Measurements from ENCODE around the gene GBX1.

Gene GBX1

DNA sequence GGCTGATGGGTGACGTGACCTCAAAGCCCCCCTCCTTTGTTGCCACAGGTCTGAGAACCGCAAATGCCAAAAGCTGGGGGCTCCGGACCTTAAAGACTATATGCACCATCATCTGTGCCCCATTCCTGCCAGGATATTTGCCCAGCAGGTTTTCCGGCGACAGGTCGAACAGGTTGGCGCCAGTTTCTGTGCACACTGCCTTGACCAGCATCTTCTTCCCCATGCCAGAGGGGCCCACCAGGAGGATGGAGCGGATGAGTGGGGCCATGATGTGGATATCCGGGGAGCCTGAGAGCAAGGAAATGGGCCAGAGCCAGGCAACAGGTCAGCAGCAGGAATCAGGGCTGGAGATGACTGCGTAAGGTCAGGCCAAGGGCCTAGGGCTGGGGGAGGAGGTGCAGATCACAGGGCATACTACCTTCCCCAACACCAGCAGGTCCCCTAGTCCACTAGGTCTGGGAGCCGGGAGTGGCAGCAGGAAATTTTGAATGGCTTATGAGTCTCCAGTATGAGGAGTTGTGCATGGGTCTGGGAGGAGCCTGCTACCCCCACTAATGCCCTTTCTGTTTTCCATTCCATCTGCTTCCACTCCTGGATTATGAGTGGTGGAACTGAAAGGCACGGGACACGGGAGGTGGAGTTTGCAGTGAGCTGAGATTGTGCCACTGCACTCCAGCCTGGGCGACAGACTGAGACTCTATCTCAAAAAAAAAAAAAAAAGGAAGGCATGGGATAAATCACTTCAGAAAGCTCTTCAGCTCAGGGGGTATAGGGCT lies 25.9 kb upstream of the GBX1 start:
- DNase-seq = no peak

DNA sequence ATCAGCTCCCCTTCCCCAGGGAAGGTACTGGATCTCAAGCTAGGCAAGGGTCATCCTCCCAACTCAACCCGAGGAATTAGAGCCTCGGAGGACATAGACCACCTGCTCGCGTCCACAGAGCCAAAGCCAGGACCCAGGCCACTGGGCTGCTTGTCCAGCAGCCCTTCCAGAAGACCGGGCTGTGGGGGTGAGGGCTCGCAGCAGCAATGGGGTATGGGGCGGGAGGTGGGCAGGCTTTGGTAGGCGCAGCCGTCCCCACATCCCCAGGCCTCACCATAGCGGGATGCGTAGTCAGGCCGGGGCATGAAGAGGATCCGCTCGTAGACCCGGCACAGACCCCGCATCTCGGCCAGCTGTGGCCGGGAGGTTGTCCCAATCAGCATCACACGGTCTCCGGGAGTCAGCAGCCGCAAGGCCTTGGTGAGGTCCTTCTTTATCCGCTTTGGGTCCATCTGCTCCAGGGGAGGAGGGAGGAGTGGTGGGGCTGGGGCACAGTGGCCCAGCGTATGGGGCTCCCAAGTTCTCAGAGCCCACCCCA lies 24.6 kb upstream of the GBX1 start:
- no peak for DNase-seq

DNA sequence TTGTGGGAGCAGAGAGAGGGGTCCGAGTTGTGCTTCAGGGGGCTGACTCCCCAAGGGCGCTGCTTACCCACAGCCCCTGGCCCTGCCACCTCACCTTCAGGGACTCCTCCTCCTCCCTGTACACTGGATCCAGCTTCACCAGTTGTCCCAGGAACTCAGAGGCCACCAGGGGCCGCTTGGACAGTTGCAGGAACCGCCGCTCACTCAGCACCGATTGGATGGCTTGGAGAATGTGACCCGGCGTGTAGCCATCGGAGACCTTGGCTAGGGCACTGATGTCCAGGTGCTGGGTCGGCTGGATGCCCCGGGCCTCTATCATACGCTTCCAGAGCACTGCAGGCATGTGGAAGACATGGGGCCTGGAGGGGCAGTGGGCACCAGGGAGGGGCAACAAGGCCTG lies 24.1 kb upstream of the GBX1 start:
- DNase-seq = no peak

DNA sequence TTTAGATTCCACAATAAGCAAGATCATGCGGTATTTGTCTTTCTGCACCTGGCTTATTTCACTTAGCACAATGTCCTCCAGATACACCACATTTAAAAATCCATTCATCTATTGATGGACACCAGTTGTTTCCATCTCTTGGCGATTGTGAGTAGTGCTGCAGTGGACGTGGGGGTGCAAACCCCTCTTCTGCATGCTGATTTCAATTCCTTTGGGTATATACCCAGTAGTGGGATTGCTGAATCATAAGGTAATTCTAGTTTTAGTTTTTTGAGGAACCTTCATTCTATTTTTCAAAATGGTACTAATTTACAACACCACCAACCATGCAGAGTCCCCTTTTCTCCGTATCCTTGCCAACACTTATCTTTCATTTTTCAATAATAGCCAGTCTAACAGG lies 21.5 kb upstream of the GBX1 start:
- no peak for DNase-seq

DNA sequence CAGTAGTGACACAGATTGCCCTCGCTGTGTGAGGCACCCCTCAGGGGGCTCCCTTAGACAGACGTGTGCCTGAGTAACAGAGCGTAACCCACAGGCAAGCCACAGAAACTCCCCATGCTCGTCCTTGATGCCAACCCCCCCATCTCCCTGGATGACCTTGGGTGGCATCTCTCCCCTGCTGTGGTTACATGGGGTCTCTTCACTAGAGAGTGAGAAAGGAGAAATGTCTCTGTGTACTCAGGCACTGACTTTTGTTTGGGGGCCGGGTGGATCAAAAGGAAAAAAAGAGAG lies 20.7 kb upstream of the GBX1 start:
- DNase-seq = no peak

DNA sequence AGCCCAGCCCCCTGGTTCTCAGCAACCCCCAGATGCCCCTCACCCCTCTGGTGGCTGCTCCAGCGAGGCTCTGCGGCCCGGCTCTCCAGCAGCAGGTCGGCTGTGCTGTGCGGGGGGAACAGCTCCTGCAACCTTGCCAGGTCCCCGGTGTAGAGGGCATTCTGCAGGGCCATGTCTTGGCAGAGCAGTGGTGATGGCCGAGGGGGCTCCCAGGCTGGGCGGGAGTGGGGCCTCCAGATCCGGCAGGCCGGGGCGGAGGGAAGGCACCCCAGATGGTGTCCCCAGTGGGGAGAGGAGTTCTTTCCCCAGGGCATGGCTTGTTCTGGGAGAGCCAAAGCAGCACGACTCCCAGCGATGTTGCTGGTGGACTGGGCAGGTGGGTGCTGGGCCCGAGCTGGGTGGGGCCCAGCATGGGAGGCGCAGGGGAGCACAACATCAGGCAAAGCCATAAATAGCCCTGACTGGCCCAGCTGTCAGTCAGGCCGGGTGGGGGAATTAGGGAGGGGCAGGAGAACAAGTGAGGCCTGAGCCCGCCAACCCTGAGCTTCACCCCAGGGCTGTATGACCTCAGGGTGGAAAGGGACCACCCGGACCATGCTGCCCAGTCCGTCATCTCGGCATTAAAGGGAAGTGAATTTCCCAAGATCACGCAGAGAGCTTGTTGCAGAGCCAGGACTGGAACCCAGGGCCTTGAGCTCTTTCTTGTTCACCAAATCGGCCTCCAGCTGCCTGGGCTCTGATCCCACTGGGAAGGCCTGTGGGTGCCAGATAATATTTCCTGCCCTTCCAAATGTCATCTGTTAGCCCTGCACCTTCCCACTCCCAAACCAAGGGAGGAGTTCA lies 20.1 kb upstream of the GBX1 start:
- no peak for DNase-seq

DNA sequence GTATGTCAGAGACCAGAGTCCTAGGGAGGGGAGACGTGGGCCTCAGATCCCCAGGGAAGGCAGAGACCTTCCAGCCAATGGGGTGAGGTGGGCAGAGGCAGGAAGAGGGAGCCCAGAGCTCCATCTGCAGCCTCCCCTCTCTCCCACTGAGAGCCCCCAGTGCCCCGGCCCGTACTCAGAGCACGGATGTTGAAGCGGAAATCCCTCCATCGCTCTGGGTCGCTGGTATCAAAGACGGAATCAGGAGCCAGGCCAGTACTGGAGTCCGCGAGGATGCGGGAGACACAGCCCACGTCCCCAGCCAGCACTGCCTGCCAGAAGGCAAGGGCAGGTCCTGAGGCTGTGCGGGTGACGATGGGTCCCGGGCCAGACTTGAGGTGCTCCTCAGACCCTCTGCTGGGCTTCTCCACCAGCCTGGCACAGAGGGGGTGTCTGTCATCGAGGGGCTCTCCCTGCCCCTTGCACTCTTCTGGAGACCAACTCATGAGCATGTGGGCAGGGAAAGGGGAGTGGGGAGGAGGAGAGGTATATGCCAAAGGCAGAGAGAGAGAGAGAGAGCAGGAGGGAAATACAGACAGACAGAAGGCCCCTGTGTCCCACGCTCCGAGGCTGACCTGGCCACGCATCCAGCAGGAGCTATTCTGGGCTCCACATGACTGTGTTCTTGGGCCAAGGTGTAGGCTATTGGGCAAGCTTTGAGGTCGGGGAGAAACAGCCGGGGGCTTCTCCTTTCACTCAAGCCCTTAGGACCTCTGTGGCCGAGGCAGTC lies 19.3 kb upstream of the GBX1 start, which contains the start of gene ASB10:
Gene ASB10, minus strand, starts transcription at position 611 of the 769 bp plus-strand sequence. Its CDS starts 120 bp downstream, at position 491.
- no peak for DNase-seq

DNA sequence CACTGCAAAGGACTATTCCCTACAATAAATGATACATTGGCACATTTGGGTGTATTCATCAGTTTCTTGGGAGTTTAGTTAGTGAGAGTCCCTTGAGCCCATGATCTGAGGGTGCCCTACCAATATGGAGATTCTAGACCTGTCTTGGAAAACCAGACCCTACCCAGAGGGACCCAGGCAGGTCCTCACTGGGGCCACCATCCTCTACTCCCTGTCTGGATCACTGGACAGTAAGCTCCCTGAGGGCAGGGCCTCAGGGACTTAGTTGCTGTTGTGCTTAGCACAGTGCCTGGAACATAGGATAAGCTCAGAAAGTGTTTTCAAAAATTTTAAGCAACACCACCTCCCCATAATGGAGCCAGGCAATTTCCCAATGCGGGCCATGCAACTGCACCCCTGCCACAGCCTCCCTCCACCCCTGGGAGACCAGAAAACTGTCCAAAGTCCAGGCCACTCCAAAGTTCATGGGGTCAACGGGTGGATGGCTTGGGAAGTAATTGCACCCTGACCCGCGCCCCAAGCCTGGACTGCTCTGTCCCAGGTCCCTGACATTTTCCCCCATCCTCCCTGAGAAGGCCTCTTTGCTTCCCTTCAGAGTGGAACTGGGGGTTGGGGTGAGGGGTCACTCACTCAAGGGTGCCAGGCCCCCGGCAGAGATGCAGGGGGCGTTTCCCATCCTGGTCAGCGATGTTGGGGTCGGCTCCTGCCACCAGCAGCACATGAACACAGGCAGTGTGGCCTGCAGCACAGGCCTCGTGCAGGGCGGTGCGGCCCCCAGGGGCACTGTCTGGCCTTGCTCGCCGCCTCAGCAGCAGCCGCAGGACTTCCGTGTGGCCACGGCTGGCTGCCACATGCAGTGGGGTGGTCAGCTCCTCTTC lies 18.5 kb upstream of the GBX1 start:
- no peak for DNase-seq

DNA sequence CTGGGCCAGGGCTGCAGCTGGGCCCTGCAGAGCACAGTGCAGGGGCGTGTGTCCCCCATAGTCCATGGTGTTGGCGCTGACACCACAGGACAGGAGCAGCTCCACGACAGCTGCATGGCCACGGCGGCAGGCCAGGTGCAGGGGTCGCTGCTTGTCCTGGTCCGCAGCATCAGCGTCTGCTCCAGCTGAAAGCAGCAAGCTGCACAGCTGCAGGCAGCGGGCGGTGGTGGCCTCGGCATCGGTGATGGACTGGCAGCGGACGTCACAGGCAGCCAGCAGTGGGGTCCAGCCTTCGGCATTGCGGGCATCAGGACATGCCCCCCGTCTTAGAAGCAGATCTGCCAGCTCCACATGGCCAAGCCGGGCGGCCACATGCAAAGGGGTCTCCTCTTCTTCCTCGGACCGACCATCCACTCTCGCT lies 13.5 kb upstream of the GBX1 start:
- no peak for DNase-seq

DNA sequence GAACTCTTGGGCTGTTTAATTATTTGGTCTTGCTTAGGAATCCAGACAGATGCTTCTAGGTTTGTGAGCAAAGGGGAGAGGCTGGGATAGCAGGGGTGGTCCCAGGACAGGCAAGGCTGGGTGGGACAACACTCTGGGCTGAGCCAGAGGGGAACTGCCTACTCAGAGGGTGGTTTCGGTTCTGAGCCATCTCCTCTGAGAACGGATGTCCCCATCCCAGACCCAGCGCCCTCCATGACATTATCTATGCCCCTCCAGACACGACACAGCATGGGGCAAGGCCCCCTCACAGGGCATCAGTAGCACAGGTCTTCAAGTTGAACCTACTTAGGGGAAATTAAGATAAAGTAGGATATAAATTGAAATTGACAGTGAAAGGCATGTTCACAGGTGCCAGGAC lies 12.5 kb upstream of the GBX1 start:
- DNase-seq = no peak

DNA sequence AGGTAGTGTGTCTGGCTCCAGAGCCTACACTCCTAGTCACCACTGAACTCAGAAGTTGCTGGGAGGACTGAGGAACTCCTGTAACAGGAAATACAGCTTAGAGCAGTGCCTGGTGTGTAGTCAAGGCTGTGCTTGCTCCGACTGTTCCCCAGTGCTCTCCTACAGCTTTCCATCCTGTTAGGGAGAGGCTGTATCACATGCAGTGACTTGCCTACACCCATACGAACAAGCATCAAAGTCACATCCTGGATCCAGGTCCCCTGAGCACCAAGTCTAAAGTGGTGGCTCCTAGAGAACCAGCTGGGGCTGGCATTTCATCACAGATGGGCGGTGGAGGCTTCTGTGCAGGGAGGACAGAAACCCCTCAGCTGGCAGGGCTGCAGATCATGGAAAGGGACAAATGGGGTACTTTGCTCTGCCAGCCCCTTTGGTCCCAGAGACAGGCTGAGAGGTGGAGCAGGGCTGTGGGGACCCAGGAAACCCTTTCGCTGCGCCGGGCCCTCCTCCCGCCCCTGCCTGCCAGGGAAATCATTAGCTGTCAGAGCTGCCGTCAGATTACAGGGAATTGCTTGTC lies 11.9 kb upstream of the GBX1 start:
- no peak for DNase-seq

DNA sequence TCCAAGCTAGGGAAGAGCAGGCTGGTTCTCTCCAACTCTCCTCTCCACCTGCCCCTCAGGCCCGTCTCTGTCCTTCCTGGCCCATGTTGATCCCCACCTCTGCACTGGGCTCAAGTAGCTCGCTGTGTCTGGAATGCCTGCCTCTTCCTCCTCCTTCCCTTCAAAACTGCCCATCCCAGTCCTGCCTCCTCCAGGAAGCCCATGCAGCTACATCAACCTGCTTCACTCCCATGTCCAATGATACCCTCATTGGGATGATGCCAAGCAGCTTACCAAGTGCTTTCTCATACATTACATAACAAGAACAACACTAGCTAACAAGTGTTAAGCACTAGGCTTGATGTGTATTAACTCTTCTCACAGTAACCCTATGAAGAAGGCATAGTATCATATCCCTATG lies 11.3 kb upstream of the GBX1 start:
- no peak for DNase-seq

DNA sequence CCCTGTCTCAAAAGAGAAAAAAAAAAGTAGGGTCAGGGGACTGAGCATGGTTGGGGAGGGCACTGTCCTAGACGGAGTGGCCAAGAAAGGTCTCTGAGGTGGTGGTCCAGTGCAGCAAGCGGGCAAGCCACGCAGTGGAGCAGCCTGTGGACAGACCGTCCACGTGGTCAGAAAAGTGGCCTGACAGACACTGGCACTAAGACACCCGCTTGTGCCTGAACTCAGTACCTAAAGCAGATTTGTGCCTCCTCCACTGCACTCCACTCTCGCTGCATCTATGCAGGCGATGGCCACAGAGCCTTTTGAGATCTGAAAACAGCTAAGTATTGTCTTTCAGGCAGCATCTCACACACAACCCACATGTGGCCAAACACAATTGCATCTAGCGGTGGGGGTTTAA lies 10.7 kb upstream of the GBX1 start:
- no peak for DNase-seq

DNA sequence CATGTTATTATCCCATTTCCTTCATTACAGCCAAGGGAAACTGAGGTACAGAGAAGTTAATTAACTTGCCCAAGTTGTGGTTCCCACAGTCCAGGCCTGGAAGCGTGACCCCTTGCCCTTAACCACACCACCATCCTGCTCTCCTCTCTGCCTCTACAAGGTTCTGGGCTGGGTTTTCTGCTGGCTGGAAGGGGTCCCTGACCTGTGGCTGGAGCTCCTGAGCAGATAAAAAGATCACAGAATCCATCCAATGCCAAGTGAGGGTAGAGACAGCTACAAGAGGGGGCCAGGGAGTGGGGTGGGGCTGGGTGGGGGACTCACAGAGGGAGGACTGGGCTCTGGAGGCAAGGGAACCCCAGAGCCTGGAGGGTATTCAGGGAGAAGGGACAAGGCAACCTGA lies 9.8 kb upstream of the GBX1 start:
- no peak for DNase-seq

DNA sequence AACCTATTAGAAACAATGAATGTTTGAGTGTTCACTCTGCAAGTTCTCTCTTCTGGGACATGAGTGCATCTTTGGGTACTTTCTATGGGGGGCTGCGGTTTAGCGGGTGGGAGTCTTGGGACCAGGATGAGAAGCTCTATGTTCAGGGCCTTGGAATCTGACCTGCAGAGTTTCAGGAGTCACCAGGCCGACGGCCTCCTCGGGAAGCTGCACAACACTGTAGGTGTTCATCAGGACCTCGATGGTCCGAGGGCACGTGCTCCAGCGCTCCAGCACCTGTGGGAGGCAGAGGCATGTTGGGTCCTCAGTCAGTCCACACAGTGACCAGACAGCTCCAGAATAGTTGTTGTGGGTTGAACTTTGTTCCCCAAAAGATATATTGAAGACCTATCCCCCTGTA lies 8.9 kb upstream of the GBX1 start:
- no peak for DNase-seq

DNA sequence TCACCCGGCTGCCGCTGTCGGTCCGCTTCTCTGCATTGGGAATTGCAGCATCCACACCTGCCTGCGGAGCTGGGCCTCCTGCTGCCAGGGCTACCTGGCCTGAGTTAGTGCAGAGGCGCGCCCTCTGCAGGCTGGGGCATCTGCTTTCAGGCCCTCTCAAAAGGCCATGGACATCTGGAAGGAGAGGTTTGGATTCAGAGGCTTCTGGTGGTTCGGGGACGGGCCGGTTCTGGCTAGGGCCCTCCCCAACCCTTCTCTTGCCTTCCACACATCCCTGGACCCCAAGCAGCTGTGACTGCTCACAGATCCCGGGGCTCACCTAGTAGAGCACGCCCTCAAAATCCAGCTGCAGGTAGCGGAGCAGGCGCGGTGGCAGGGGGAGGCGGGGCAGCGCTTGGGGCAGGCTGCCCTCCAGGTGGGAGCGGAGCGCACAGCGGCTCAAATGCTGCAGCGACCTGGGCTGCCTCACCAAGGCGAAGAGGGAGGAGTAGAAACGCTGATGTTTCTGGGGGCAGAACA lies 8.4 kb upstream of the GBX1 start:
- DNase-seq = no peak

DNA sequence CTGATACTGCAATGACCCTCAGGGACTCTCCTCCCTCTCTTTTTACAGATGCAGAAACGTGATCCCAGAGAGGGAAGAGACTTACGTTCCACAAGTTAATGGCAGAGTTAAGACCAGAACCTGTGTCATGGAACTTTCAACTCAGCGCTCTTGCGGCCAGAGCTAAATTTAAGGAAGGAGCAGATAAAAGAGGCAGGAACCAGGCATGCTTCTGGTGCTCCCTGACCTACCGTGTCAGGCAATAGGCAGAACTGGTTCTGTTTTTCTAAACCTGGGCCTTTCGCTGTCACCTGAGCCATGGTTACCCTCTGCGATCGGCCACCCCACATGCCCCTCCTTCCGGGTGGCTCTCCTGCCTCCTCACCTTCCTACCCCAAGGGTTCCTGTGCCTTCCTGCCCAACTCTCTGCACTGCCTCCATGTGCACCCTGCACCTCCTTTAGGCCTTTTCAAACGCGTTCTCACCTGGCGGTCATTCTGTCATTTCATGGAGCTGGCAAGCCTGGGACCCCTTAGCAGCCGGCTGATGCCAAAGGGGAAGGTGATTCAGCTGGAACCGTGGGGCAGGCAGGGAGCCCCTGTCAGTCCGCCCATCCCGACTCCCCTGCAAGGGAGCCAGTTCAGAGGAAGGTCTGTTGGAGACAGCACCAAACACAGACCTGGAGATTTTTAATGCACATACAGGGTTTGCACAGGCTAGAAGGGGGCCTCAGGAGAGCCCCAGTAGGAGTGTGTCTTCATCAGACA lies 7.7 kb upstream of the GBX1 start:
- no peak for DNase-seq

DNA sequence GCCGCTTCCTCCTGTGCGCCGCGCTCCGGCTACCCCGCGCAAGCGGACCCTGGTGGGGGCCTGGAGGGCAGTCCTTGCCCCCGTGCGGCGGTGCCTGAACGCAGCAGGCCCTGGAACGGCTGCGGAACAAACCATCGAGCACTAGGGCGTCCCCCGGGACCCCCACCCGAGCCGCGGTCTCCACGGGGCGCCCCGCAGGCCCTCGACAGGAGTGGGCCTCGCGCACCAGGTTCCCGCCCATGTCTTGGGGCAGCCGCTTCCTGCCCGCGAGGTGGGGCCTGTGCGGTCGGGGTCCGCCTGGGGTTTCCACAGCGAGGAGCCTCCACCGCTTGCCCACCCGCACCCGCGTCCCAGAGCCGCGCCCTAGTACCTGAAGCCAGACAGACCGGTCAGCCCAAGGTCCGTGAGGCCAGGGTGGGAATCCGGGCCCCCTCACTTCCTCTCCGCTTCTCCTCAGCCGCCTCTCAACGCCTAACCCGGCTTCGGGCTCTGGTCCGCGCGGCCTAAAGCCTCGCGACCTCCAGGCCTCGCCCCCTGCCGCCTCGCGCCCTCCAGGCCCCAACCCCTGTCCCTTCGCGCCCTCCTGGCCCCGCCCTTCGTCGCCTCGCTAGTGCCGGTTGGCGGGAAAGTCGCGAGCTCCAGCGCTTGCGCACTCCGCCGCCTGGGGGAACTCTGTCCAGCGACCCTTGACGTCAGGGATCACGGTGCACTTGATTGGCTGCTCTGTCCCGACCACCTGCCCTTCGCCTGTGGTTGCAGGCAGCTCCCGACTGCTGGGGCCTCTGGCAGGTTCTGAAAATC lies 7.0 kb upstream of the GBX1 start:
- peak; percentile 52 for DNase-seq

DNA sequence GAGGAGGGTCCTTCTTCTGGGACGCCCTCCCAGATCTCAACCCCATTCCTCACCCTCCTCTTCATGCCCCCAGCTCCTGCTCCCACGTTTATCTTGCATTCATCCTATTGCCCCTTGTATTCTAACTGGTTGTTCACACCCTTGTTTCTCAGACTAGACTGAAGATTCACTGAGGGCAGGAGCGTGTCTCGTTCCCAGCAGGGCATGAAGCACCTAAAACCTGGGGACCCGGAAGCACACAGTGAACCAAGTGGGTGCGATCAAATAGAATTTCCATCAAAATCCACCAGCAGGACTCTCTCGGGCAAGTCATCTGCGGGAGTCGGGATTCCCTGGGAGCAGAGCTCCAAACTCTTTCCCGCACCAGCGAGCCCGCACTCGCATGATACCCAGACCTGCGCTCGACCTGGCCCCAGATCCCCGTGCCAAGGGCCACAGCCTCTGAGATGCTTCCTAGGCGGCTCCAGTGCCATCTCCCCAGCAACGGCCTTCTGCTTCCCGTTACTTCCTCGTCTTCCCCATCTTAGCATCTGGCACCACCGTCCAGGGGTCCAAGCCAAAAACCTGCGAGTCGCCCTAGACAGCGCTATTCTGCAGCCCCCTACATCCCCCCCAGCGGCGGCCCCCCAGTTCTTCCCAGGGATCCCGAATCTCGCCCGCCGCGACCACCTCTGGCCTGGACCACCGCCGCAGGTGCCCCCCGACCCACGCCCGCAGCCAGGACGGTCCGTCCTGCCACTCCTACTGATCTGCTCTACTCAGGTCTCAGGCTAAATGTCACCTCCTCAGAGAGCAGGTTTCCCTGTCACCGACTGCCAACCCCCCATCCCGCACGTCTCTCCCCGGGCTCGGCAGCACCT lies 6.1 kb upstream of the GBX1 start:
- DNase-seq = no peak

All from stimulated activated CD4-positive, alpha-beta T cell treated with anti-CD3 and anti-CD28 coated beads, Interleukin-15, amount 100 ng/mL, for 24 hours (primary cell).